ENCODE measurements around the gene CYTH3.

CYTH3 gene

DNA sequence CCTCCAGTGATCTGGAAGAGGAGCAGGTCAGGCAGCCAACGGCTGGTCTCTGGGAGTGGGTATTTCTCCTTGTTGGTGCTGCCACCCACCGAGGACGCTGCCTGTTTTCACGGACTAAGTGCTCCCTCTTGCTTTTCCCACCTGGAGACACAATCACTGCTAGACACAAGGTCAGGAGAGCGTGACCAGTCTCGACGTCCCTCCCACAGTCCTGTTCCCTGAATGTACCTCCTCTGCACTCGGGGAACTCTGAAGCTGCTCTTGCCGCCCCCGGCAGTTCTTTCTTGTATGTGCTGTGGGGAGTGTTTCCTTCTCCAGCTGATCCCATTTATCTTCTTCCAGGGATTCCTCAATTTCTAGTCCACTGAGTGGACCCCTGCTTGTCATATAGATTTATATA, 89.4 kb downstream of the CYTH3 start:
- no peak for TF ChIP-seq CTCF (conservative IDR thresholded peaks at IDR 0.05; ENCODE audit: control insufficient read depth, insufficient read depth, low read depth, low read length)
- DNase-seq (ENCODE audit: low read depth): no peak
- no peak overlapping the region for H3K4me3 ChIP-seq (ENCODE audit: control insufficient read depth, low read depth, low read length)

- H3K4me3 ChIP-seq (ENCODE audit: control insufficient read depth, low read depth, low read length): no peak overlapping the region
- DNase-seq (ENCODE audit: low read depth): no peak
- TF ChIP-seq CTCF (conservative IDR thresholded peaks at IDR 0.05; ENCODE audit: control insufficient read depth, insufficient read depth, low read depth, low read length): no peak
These were observed 91.3 kb downstream of the CYTH3 start for GRCh38 chr7:6181136-6181535.

GRCh38 chr7:6180344-6180725, 92.1 kb downstream of the CYTH3 start:
- no peak for DNase-seq (ENCODE audit: low read depth)
- no peak overlapping the region for H3K4me3 ChIP-seq (ENCODE audit: control insufficient read depth, low read depth, low read length)
- TF ChIP-seq CTCF (conservative IDR thresholded peaks at IDR 0.05; ENCODE audit: control insufficient read depth, insufficient read depth, low read depth, low read length): no peak

DNA sequence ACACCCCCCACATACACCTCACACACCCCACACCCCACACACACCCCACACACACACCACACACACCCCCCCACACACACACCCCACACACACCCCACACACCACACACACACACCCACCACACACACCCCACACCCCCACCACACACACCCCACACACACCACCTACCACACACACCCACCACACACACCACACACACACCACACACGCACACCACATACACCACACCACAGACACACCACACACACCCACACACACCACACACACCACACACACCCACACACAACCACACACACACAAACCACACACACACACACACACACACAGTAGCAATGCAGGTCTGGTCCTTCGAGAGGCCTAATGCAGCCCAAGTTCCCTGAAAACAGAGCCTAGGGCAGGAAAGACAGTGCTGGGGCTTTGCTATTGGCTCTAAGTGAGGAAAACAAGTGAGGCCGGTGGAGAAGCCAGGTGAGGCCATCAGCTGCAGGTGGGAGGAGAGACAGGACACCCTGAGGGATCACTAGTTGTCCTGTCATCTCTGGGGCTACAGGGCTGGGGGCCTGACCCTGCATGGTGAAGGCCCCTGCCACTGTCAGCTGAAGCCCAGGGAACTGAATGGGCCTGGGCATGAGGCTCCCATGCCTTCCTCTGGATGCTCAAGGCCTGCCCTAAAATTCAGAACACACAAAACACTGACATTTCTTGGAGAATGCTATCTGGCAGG, 92.6 kb downstream of the CYTH3 start:
- no peak for TF ChIP-seq CTCF (conservative IDR thresholded peaks at IDR 0.05; ENCODE audit: control insufficient read depth, insufficient read depth, low read depth, low read length)
- DNase-seq (ENCODE audit: low read depth): no peak
- no peak overlapping the region for H3K4me3 ChIP-seq (ENCODE audit: control insufficient read depth, low read depth, low read length)

GRCh38 chr7:6178298-6179029, 94.0 kb downstream of the CYTH3 start:
- H3K4me3 ChIP-seq (ENCODE audit: control insufficient read depth, low read depth, low read length): no peak overlapping the region
- TF ChIP-seq CTCF (conservative IDR thresholded peaks at IDR 0.05; ENCODE audit: control insufficient read depth, insufficient read depth, low read depth, low read length): no peak

GRCh38 chr7:6175645-6176044, 96.8 kb downstream of the CYTH3 start:
- H3K4me3 ChIP-seq (ENCODE audit: control insufficient read depth, low read depth, low read length): no peak overlapping the region
- DNase-seq (ENCODE audit: low read depth): peak; percentile 80
- TF ChIP-seq CTCF (conservative IDR thresholded peaks at IDR 0.05; ENCODE audit: control insufficient read depth, insufficient read depth, low read depth, low read length): no peak

More at GRCh38 chr7:6178298-6179029, 94.0 kb downstream of the CYTH3 start:
- DNase-seq (ENCODE audit: low read depth): no peak
